ENCODE data around the gene ATP13A3.
"Not testable (repeated sequence)": the region's sequence is repeated elsewhere in the genome, so short reads cannot be mapped to it uniquely, and the experiment has no call there.

- TF ChIP-seq POLR2AphosphoS5 (IDR thresholded peaks at IDR 0.05); CTCF (IDR thresholded peaks at IDR 0.05 in 8 of 11, conservative IDR thresholded peaks at IDR 0.05 in 3 of 11); POLR2A (IDR thresholded peaks at IDR 0.05): not testable (repeated sequence)
Observed at GRCh38 chr3:194520682-194521162, 33.9 kb upstream of the ATP13A3 start.

Data from spleen (tissue), 7 donors.